ENCODE data around the gene FOXA3.
"Not testable (repeated sequence)": the region's sequence is repeated elsewhere in the genome, so short reads cannot be mapped to it uniquely, and the experiment has no call there.

FOXA3 gene

GRCh38 chr19:45860359-45861259 is 3.5 kb upstream of the FOXA3 start:
- ATAC-seq: no peak
- Mint-ChIP-seq H3K36me3 (peaks cover 39% of the 10 kb centered on the region), H3K4me3 (peak overlapping the region; percentile 90), H3K27ac (peak overlapping the region; percentile 93), H3K27me3 (peaks cover 22% of the 10 kb centered on the region), H3K9me3 (no peaks in the 10 kb centered on the region), H3K4me1 (peaks cover 52% of the 10 kb centered on the region)

GRCh38 chr19:45862271-45862563 is 1.9 kb upstream of the FOXA3 start:
- peak overlapping the region; percentile 90 for H3K4me3 Mint-ChIP-seq
- ATAC-seq: no peak
- H3K9me3 Mint-ChIP-seq: no peaks in the 10 kb centered on the region
- H3K36me3 Mint-ChIP-seq: peaks cover 29% of the 10 kb centered on the region
- H3K4me1 Mint-ChIP-seq: peaks cover 49% of the 10 kb centered on the region
- peak overlapping the region; percentile 93 for H3K27ac Mint-ChIP-seq
- H3K27me3 Mint-ChIP-seq: peaks cover 26% of the 10 kb centered on the region

GRCh38 chr19:45862564-45863334 is 1.4 kb upstream of the FOXA3 start, which contains the start of gene SYMPK:
Gene SYMPK (minus strand): TSS chr19:45863147. CDS start chr19:45854495, 8,652 bp downstream.
- H3K27ac Mint-ChIP-seq: peak within 1 kb of the TSS; percentile 93
- H3K27me3 Mint-ChIP-seq: peaks cover 26% of the 10 kb centered on the region
- peaks cover 29% of the 10 kb centered on the region for H3K36me3 Mint-ChIP-seq
- ATAC-seq: peak; percentile 99
- H3K9me3 Mint-ChIP-seq: no peaks in the 10 kb centered on the region
- H3K4me3 Mint-ChIP-seq: peak within 1 kb of the TSS; percentile 90
- H3K4me1 Mint-ChIP-seq: peaks cover 49% of the 10 kb centered on the region

- Mint-ChIP-seq H3K4me3 (peak overlapping the region; percentile 90), H3K27ac (peak overlapping the region; percentile 93), H3K36me3 (peaks cover 23% of the 10 kb centered on the region), H3K27me3 (peaks cover 26% of the 10 kb centered on the region), H3K4me1 (peaks cover 43% of the 10 kb centered on the region), H3K9me3 (no peaks in the 10 kb centered on the region)
- ATAC-seq: no peak
Measured at GRCh38 chr19:45863335-45863839, 739 bp upstream of the FOXA3 start.

- Mint-ChIP-seq H3K4me1 (peaks cover 36% of the 10 kb centered on the region), H3K9me3 (no peaks in the 10 kb centered on the region), H3K4me3 (no peak overlapping the region), H3K27ac (no peak overlapping the region), H3K36me3 (peaks cover 11% of the 10 kb centered on the region), H3K27me3 (peaks cover 26% of the 10 kb centered on the region)
- no peak for ATAC-seq
Measured at GRCh38 chr19:45864629-45865082, 530 bp downstream of the FOXA3 start.

GRCh38 chr19:45865269-45865948 is 1.3 kb downstream of the FOXA3 start:
- no peak for ATAC-seq
- Mint-ChIP-seq H3K36me3 (peaks cover 6% of the 10 kb centered on the region), H3K27me3 (peaks cover 26% of the 10 kb centered on the region), H3K9me3 (no peaks in the 10 kb centered on the region), H3K4me1 (peaks cover 31% of the 10 kb centered on the region), H3K4me3 (no peak overlapping the region), H3K27ac (no peak overlapping the region)

GRCh38 chr19:45866400-45867176 is 2.5 kb downstream of the FOXA3 start:
- no peak overlapping the region for H3K4me3 Mint-ChIP-seq
- no peaks in the 10 kb centered on the region for H3K36me3 Mint-ChIP-seq
- ATAC-seq: no peak
- H3K27ac Mint-ChIP-seq: no peak overlapping the region
- H3K9me3 Mint-ChIP-seq: no peaks in the 10 kb centered on the region
- H3K4me1 Mint-ChIP-seq: peaks cover 22% of the 10 kb centered on the region
- H3K27me3 Mint-ChIP-seq: peaks cover 26% of the 10 kb centered on the region

GRCh38 chr19:45867241-45867640 is 3.1 kb downstream of the FOXA3 start:
- not testable (repeated sequence) for H3K9me3 Mint-ChIP-seq, H3K27ac Mint-ChIP-seq, H3K36me3 Mint-ChIP-seq, ATAC-seq, H3K4me3 Mint-ChIP-seq
- Mint-ChIP-seq H3K27me3 (peaks cover 26% of the 10 kb centered on the region), H3K4me1 (peaks cover 16% of the 10 kb centered on the region)

- Mint-ChIP-seq H3K36me3 (no peaks in the 10 kb centered on the region), H3K27me3 (peaks cover 23% of the 10 kb centered on the region), H3K9me3 (no peaks in the 10 kb centered on the region), H3K4me1 (peaks cover under 1% of the 10 kb centered on the region), H3K27ac (no peak overlapping the region), H3K4me3 (no peak overlapping the region)
- ATAC-seq: no peak
Measured at GRCh38 chr19:45870798-45871197, 6.7 kb downstream of the FOXA3 start.

GRCh38 chr19:45872095-45872919 is 8.2 kb downstream of the FOXA3 start:
- peaks cover 36% of the 10 kb centered on the region for H3K27me3 Mint-ChIP-seq

GRCh38 chr19:45873219-45873772 is 9.2 kb downstream of the FOXA3 start:
- Mint-ChIP-seq H3K4me1 (peaks cover 9% of the 10 kb centered on the region), H3K27me3 (peaks cover 45% of the 10 kb centered on the region), H3K27ac (no peak overlapping the region), H3K36me3 (no peaks in the 10 kb centered on the region), H3K9me3 (no peaks in the 10 kb centered on the region), H3K4me3 (no peak overlapping the region)
- ATAC-seq: no peak

More at GRCh38 chr19:45872095-45872919, 8.2 kb downstream of the FOXA3 start:
- no peak overlapping the region for H3K4me3 Mint-ChIP-seq
- H3K9me3 Mint-ChIP-seq: no peaks in the 10 kb centered on the region
- ATAC-seq: no peak
- peaks cover 9% of the 10 kb centered on the region for H3K4me1 Mint-ChIP-seq
- no peaks in the 10 kb centered on the region for H3K36me3 Mint-ChIP-seq
- no peak overlapping the region for H3K27ac Mint-ChIP-seq

- Mint-ChIP-seq H3K9me3 (no peaks in the 10 kb centered on the region), H3K27me3 (peaks cover 55% of the 10 kb centered on the region), H3K4me1 (peaks cover 9% of the 10 kb centered on the region), H3K27ac (no peak overlapping the region), H3K36me3 (no peaks in the 10 kb centered on the region), H3K4me3 (peak overlapping the region; percentile 13)
- ATAC-seq: no peak
Measured at GRCh38 chr19:45874620-45874966, 10.5 kb downstream of the FOXA3 start.

GRCh38 chr19:45876161-45876410 is 12.0 kb downstream of the FOXA3 start:
- Mint-ChIP-seq H3K9me3 (no peaks in the 10 kb centered on the region), H3K27ac (no peak overlapping the region), H3K27me3 (peaks cover 65% of the 10 kb centered on the region), H3K36me3 (no peaks in the 10 kb centered on the region), H3K4me3 (no peak overlapping the region), H3K4me1 (peaks cover 9% of the 10 kb centered on the region)
- peak; percentile 57 for ATAC-seq
